Natural killer cell treated with Interleukin-12 subunit alpha and Interleukin-12 subunit beta and Interleukin-15 and Interleukin-18, amount 100 ng/mL, for 72 hours (primary cell): ENCODE results near the gene IQSEC3. TPM values are rescaled to one million over a fixed set of nuclear protein-coding genes. Genes with fewer than 3 reads are reported as not detected.
"Not testable (repeated sequence)": the region's sequence is repeated elsewhere in the genome, so short reads cannot be mapped to it uniquely, and the experiment has no call there.

Experiments
- ATAC-seq, 2 donors: fragments of 150-1000 bp; cut with Tn5 transposase in 1 of 2; sonication (Bioruptor Pico), chemical (Tn5 transposase) in 1 of 2; 2 replicates each; pipeline ENCODE4 v1.10.0; 2021
- DNase-seq: peaks from one replicate; pipeline ENCODE4 v3.0.0; 2022; ENCODE audit warnings: low spot score
- H3K27ac Mint-ChIP-seq, 2 donors: 1 replicate in 1 of 2; 2 replicates in 1 of 2; pipeline ENCODE4 v1.8.0; 2022; ENCODE audit warnings: mixed read lengths in 2 of 2, mild to moderate bottlenecking in 1 of 2, moderate library complexity in 1 of 2
- H3K27me3 Mint-ChIP-seq, 2 donors: 1 replicate in 1 of 2; 2 replicates in 1 of 2; pipeline ENCODE4 v1.8.0; 2022; ENCODE audit warnings: mixed read lengths in 2 of 2
- H3K36me3 Mint-ChIP-seq: one replicate; pipeline ENCODE4 v1.8.0; 2022; ENCODE audit warnings: mixed read lengths
- H3K4me1 Mint-ChIP-seq, 2 donors: 1 replicate in 1 of 2; 2 replicates in 1 of 2; pipeline ENCODE4 v1.8.0; 2022; ENCODE audit warnings: low read depth in 2 of 2, mixed read lengths in 2 of 2, mild to moderate bottlenecking in 1 of 2
- H3K4me3 Mint-ChIP-seq: one replicate; pipeline ENCODE4 v1.8.0; 2022; ENCODE audit warnings: mixed read lengths
- H3K9me3 Mint-ChIP-seq: 2 replicates; pipeline ENCODE4 v1.8.0; 2022; ENCODE audit warnings: mixed read lengths
- total RNA-seq, 2 donors: library from RNA; stranded (reverse); gene quantifications; one replicate each; pipeline ENCODE4 v1.2.3, GENCODE V29; 2022

IQSEC3 gene
- 1 to 10 TPM in 1 of 2 donors, under 1 TPM in 1; 0.22 to 1.1 TPM for total RNA-seq

DNA sequence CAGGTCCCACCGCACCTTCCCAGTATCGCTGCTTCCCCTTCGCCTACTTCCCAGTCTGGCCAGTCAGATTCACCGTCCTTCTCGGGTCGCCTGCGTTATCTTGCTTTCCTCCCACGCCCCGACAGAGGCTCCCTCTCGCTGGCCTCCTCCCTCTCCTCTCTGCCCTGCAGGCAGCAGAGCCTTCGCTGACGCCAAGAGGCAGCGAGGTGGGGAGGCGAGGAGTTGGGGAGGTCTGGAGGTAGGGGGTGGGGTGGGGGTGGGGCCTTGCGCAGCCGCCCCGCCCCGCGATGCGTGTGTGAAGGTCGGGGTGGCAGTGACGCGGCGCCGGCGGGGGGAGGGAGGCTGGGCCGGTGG is at the start of gene IQSEC3:
Gene IQSEC3 (plus strand): TSS at position 340 of the 354 bp plus-strand sequence. CDS start 116 bp downstream, outside the sequence.
- not testable (repeated sequence) for H3K36me3 Mint-ChIP-seq, ATAC-seq, DNase-seq, H3K27ac Mint-ChIP-seq, H3K4me3 Mint-ChIP-seq, H3K9me3 Mint-ChIP-seq, H3K4me1 Mint-ChIP-seq
- peaks cover 29 to 38% of the 10 kb centered on the region in 2 donors for H3K27me3 Mint-ChIP-seq

DNA sequence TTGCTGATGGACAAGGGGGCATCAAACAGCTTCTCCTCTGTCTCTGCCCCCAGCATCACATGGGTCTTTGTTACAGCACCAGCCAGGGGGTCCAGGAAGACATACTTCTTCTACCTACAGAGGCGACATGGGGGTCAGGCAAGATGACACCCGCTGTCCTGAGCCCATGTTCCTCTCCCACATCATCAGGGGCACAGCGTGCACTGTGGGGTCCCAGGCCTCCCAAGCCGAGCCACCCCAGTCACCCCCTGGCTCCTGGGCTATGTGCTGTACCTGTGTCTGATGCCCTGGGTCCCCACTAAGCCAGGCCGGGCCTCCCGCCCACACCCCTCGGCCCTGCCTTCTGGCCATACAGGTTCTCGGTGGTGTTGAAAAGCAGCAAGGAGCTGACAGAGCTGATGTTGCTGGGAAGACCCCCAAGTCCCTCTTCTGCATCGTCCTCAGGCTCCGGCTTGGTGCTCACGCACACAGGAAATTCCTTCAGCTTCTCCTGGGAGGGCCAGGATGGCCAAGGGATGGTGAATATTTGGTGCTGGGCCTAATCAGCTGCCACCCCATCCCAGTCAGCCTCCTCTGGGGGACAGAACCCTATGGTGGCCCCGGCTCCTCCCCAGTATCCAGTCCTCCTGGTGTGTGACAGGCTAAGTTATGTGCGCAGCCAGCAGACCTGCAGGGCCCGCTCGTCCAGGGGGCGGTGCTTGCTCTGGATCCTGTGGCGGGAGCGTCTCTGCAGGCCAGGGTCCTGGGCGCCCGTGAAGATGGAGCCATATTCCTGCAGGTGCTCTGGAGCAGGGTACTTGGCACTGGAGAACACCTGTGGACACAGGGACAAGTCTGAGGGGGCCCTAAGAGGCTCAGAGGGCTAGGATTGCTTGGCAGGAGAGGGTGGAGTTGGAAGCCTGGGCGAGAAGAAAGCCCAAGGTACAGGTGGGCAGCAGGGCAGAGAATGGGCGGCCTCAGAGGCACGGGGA is 48.9 kb upstream of the IQSEC3 start:
- not testable (repeated sequence) for DNase-seq

DNA sequence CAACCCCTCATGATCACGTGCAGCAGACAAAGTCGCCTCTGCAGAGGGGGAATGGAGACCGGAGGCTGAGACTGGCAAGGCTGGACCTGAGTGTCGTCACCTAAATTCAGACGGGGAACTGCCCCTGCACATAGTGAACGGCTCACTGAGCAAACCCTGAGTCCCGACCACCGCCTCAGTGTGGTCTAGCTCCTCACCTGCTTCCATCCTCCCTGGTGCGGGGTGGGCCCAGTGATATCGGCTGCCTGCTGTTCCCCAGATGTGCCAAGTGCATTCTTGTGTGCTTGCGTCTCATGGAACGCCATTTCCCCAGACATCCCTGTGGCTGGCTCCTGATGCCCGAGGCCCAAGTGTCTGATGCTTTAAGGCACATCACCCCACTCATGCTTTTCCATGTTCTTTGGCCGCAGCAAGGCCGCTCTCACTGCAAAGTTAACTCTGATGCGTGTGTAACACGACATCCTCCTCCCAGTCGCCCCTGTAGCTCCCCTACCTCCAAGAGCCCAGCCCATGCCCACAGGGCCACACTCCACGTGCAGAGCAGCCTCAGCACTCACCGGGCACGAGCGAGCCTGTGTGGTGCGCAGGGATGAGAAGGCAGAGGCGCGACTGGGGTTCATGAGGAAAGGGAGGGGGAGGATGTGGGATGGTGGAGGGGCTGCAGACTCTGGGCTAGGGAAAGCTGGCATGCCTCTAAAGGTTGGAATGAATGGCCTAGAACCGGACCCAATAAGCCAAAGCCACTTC is 47.6 kb upstream of the IQSEC3 start:
- H3K4me1 Mint-ChIP-seq, result peaks cover 7 to 16% of the 10 kb centered on the region in 2 donors
- not testable (repeated sequence) for H3K27me3 Mint-ChIP-seq, H3K36me3 Mint-ChIP-seq, H3K4me3 Mint-ChIP-seq, H3K27ac Mint-ChIP-seq, DNase-seq, H3K9me3 Mint-ChIP-seq, ATAC-seq

More for the DNA sequence above, 48.9 kb upstream of the IQSEC3 start:
- H3K27ac Mint-ChIP-seq, H3K4me3 Mint-ChIP-seq, H3K27me3 Mint-ChIP-seq, H3K36me3 Mint-ChIP-seq, H3K9me3 Mint-ChIP-seq, ATAC-seq: not testable (repeated sequence)
- H3K4me1 Mint-ChIP-seq, result peaks cover 6 to 16% of the 10 kb centered on the region in 2 donors

DNA sequence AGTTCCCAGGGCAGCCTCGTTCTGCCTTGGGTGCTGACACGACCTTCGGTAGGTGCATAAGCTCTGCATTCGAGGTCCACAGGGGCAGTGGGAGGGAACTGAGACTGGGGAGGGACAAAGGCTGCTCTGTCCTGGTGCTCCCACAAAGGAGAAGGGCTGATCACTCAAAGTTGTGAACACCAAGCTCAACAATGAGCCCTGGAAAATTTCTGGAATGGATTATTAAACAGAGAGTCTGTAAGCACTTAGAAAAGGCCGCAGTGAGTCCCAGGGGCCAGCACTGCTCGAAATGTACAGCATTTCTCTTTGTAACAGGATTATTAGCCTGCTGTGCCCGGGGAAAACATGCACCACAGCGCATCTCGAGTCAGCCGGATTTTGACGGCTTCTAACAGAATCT is 46.7 kb upstream of the IQSEC3 start:
- not testable (repeated sequence) for H3K9me3 Mint-ChIP-seq, H3K36me3 Mint-ChIP-seq, H3K4me3 Mint-ChIP-seq, H3K27me3 Mint-ChIP-seq, DNase-seq, H3K27ac Mint-ChIP-seq, ATAC-seq
- peaks cover 7 to 16% of the 10 kb centered on the region in 2 donors for H3K4me1 Mint-ChIP-seq

DNA sequence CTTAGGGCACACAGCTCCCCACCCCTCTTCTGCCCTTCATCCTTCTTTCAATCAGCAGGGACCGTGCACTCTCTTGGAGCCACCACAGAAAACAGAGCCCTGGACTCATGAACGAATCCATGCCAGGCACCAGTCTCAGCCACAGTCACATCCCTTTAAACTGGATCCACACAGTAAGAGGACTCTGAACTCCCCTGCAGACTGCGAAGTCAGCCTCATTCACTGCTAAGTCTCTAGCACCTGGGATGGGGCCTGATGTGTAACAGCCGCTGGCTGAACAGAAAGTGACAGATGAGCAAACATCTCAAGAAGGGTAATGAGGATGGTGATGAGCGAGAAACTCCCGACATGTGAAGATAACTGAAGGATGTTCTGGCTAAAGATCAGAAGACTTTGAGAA is 45.8 kb upstream of the IQSEC3 start:
- no peak for DNase-seq
- Mint-ChIP-seq H3K4me1 (peaks cover 7 to 16% of the 10 kb centered on the region in 2 donors), H3K9me3 (no peaks in the 10 kb centered on the region), H3K27ac (no peak overlapping the region), H3K36me3 (no peaks in the 10 kb centered on the region), H3K4me3 (no peak overlapping the region), H3K27me3 (no peaks in the 10 kb centered on the region)
- no peak for ATAC-seq

DNA sequence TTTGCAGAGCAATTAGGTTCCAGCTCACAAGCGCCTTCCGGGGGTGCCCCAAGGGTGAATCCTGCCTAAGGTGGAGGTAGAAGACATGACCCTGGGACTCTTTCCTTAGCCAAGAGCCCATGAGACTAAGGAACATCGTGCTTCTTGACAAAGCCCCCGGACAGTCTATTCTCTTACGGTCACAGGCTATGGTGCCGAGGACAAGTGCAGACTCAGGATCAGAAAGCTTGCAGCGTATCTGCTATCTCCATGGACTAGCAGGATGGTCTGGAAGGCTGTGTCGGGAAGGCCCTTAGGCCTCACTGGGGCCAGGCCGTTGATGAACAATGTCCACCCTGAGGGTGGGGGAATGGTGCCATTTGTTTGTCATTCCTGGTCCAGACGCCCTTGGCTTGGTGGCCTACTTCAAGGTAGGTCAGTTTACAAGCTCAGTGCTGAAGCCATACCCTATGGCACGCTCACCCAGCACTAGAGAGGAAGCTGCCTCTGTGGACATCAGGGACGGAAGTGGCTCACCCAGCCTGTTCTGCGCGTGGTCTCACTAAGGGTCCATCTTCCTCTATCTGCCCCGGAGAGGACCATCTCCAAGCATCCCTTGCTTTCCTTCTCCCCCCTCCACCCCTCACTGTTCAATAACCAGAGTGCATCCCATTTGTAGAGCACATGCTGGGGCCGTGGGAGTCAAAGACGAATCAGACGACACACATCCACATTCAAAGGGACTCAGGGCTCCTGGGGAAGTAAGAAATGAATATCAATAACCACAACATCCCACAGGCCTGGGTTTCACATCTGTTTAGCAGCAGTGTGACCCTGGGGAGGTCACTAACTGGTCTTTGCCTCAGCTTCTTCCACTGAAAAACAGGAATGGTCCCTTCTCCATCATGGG is 45.0 kb upstream of the IQSEC3 start:
- no peak for DNase-seq
- Mint-ChIP-seq H3K4me1 (peaks cover 7 to 16% of the 10 kb centered on the region in 2 donors), H3K36me3 (no peaks in the 10 kb centered on the region), H3K27me3 (no peaks in the 10 kb centered on the region), H3K27ac (peak overlapping the region in 1 of 2 donors; percentile 57), H3K9me3 (no peaks in the 10 kb centered on the region), H3K4me3 (no peak overlapping the region)
- ATAC-seq, result peak in 1 of 2 donors; percentile 72

DNA sequence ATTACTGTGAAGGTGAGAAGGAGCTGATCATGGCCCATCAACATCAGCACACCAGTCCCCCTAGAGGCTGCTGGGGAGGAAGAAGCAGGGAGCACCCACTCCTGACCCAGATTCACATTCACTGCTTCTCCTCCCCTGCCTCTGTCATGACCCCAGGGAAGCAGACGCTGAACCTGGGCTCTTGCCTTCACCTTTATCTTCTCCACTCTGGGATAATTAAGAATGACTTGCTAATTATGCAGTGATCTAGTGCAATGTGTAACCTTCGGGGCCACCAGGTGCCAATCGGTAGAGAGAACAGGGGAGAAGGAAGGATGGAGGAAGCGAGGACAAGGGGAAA is 44.4 kb upstream of the IQSEC3 start:
- no peak overlapping the region for H3K4me3 Mint-ChIP-seq
- no peaks in the 10 kb centered on the region for H3K36me3 Mint-ChIP-seq
- no peak for DNase-seq
- H3K27ac Mint-ChIP-seq, result peak overlapping the region in 1 of 2 donors; percentile 57
- H3K27me3 Mint-ChIP-seq, result no peaks in the 10 kb centered on the region
- ATAC-seq, result no peak
- H3K4me1 Mint-ChIP-seq, result peaks cover 7 to 16% of the 10 kb centered on the region in 2 donors
- H3K9me3 Mint-ChIP-seq, result no peaks in the 10 kb centered on the region

DNA sequence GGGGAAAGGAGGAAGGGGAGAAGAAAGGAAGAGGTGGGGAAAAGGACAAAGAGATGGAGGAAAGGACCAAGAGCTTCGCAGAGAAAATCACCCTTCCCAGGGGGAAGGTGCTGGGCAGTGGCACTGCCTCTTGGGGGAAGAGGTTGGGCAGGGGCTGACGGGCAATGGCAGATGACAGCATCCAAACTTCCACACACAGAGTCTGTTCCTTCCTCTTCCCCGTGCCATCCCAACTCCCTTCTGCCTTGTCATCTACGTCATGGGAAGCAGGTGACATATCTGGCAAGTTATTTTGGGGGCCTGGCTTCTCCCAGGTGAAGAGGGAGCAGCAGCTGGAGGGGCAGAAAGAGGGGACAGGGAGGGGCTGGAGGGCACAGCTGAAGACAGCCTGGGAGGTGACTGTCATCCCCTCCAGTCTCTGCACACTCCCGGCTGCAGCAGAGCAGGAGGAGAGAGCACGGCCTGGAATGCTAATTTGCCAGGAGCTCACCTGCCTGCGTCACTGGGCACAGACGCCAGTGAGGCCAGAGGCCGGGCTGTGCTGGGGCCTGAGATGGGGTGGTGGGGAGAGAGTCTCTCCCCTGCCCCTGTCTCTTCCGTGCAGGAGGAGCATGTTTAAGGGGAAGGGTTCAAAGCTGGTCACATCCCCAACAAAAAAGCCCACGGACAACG is 43.9 kb upstream of the IQSEC3 start:
- Mint-ChIP-seq H3K27me3 (no peaks in the 10 kb centered on the region), H3K27ac (peak overlapping the region in 1 of 2 donors; percentile 57), H3K36me3 (no peaks in the 10 kb centered on the region), H3K4me3 (no peak overlapping the region), H3K9me3 (no peaks in the 10 kb centered on the region), H3K4me1 (peaks cover 7 to 16% of the 10 kb centered on the region in 2 donors)
- DNase-seq (no peak), ATAC-seq (peak in 1 of 2 donors; percentile 17)

DNA sequence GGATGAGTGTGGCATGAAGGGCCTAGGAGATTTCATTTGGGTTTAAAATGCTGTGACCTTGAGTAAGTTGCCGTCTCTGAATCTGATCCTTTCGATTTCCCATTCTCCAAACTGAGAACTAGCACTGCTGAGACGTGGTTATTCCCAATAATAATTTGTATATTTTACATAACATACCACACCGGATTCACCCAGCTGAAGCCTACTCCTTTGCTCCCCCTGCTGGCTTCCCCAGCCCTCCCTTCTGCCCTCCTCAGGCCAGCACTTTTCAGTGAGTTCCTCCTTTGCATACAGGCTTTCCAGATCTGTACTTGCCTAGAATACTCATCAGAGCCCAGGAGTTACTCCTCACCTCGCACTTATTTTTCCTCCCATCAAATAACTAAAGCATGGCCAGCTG is 38.7 kb upstream of the IQSEC3 start:
- not testable (repeated sequence) for H3K27me3 Mint-ChIP-seq, H3K36me3 Mint-ChIP-seq, H3K4me1 Mint-ChIP-seq, H3K9me3 Mint-ChIP-seq, ATAC-seq, DNase-seq, H3K27ac Mint-ChIP-seq, H3K4me3 Mint-ChIP-seq

DNA sequence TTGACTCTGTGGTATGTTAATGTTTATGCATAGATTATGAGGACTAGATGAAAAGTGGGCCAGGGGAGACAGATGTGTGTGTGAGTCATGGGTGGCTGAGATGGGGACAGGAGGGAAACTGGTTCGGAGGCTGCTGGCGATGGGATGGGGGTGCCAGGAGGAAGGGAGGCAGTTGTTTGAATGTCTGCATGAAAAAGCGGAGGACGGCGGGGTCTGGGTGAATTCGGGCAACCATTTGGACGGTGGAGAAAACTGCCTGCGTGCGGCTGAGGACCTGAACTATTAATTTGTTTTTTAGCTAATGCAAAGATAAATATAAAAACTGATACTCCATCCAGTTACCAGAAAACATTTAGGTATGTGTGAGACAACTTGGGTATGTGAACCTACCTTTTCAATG is 27.8 kb upstream of the IQSEC3 start:
- not testable (repeated sequence) for H3K36me3 Mint-ChIP-seq, DNase-seq, H3K4me3 Mint-ChIP-seq, H3K9me3 Mint-ChIP-seq, ATAC-seq, H3K27me3 Mint-ChIP-seq, H3K4me1 Mint-ChIP-seq, H3K27ac Mint-ChIP-seq

DNA sequence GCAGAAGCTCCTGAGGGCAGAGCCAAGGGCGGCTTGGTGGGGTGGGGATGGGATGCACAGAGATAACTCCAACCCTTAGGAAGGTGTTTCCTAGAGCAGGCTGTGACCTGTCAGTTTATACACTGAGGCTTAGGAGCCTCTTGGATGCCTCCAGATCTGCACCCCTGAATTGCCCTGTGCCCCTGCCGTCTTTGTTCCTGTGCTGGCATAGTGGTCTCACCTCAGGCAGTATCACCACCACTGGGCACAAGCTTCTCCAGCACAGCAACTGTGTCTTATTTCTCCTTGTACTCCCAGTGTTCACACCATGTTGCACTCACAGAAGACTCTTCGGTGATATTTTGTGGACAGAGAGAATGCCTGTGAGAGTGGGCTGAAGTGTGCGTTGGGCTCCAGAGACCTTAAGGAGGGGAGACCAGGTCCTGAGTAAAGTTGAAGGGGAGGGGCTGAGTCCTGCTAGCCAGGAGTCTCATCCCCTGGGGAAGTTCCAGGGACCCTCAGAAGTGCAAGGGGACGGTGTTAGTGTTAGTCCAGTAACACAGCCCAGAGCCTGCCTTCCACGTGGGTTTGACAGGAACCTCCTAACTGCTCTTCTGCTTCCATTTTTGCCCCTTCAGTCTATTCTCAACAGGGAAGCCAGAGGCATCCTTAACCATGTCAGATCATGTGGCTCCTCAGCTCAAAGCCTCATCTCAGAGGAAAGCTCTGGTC is 26.9 kb upstream of the IQSEC3 start:
- not testable (repeated sequence) for H3K27ac Mint-ChIP-seq, H3K36me3 Mint-ChIP-seq, DNase-seq, H3K27me3 Mint-ChIP-seq, H3K9me3 Mint-ChIP-seq, H3K4me3 Mint-ChIP-seq, H3K4me1 Mint-ChIP-seq, ATAC-seq

DNA sequence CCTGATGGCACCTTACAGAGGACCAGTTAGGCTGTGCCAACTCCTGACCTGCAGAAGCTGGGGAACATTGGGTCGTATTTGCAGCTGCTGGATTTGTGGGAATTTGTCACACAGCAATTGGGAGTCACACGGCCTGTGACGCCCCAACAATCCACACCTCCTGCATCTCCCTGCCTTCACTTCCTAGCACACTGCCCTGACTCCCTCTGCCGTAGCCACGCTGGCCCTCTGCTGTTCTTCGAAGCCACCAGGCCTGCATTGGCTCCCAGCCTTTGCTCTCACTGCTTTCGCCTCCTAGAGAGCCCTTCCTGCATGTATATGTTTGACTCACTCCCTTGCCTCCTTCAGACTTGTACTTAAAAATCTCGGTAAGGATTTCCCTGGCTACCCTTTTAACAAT is 22.2 kb upstream of the IQSEC3 start:
- H3K4me3 Mint-ChIP-seq, result not testable (repeated sequence)

More for the DNA sequence above, 22.2 kb upstream of the IQSEC3 start:
- not testable (repeated sequence) for ATAC-seq, H3K36me3 Mint-ChIP-seq, DNase-seq, H3K27ac Mint-ChIP-seq, H3K4me1 Mint-ChIP-seq, H3K9me3 Mint-ChIP-seq
- H3K27me3 Mint-ChIP-seq, result peaks cover 32 to 42% of the 10 kb centered on the region in 2 donors
